ENCODE results near the gene UBD. TPM values are rescaled to one million over a fixed set of nuclear protein-coding genes. Genes with fewer than 3 reads are reported as not detected.

Gene UBD
- total RNA-seq, 1 experiment from 2014 or later: 4.9 TPM

GRCh38 chr6:29517245-29517644 is 42.3 kb downstream of the UBD start:
- peaks cover 7% of the 10 kb centered on the region for H3K27me3 Mint-ChIP-seq (ENCODE audit: insufficient read depth, unreplicated experiment)
- Histone ChIP-seq H3K36me3 (ENCODE audit: control insufficient read depth, insufficient read depth, low read length) (no peaks in the 10 kb centered on the region), H3K27me3 (replicated peaks; ENCODE audit: control insufficient read depth, insufficient read depth, low read length) (no peaks in the 10 kb centered on the region), H3K4me1 (no peaks in the 10 kb centered on the region), H3K9me3 (peaks cover 4% of the 10 kb centered on the region; the same call in 1 of the 2 replicates), H3K4me3 (ENCODE audit: low read depth, low read length) (no peak overlapping the region)
- ChIA-PET CTCF (no interaction called here), POLR2A (no interaction called here)
- no peak overlapping the region for H3K4me3 Mint-ChIP-seq (ENCODE audit: unreplicated experiment)
- no peak overlapping the region for H3K27ac Mint-ChIP-seq (ENCODE audit: unreplicated experiment)
- intact Hi-C loops (cut with micrococcal nuclease; ENCODE audit: unreplicated experiment): no loop called here
- no peak for TF ChIP-seq CTCF (IDR thresholded peaks at IDR 0.05; ENCODE audit: insufficient read depth in 1 of 2, low read depth in 1 of 2, low read length in 1 of 2, severe bottlenecking in 1 of 2, unreplicated experiment in 1 of 2)
- H3K9me3 Mint-ChIP-seq (ENCODE audit: unreplicated experiment): peaks cover 22% of the 10 kb centered on the region
- H3K36me3 Mint-ChIP-seq (ENCODE audit: insufficient read depth, unreplicated experiment): no peaks in the 10 kb centered on the region
- no TSS peak for BruUV-seq (replicated peaks)
- no peak for DNase-seq
- no peaks in the 10 kb centered on the region for H3K4me1 Mint-ChIP-seq (ENCODE audit: low read depth, unreplicated experiment)

- ChIA-PET POLR2A (no interaction called here), CTCF (no interaction called here)
- H3K4me3 Mint-ChIP-seq (ENCODE audit: unreplicated experiment): no peak overlapping the region
- no peak overlapping the region for H3K4me3 ChIP-seq (ENCODE audit: low read depth, low read length)
- no peak for DNase-seq
- H3K4me1 ChIP-seq: no peaks in the 10 kb centered on the region
- no peak overlapping the region for H3K27ac Mint-ChIP-seq (ENCODE audit: unreplicated experiment)
- no peaks in the 10 kb centered on the region for H3K36me3 Mint-ChIP-seq (ENCODE audit: insufficient read depth, unreplicated experiment)
- H3K27me3 ChIP-seq (replicated peaks; ENCODE audit: control insufficient read depth, insufficient read depth, low read length): no peaks in the 10 kb centered on the region
- H3K27me3 Mint-ChIP-seq (ENCODE audit: insufficient read depth, unreplicated experiment): peaks cover 7% of the 10 kb centered on the region
- no peaks in the 10 kb centered on the region for H3K36me3 ChIP-seq (ENCODE audit: control insufficient read depth, insufficient read depth, low read length)
- peaks cover 4% of the 10 kb centered on the region; the same call in 1 of the 2 replicates for H3K9me3 ChIP-seq
- no peaks in the 10 kb centered on the region for H3K4me1 Mint-ChIP-seq (ENCODE audit: low read depth, unreplicated experiment)
- intact Hi-C loops (cut with micrococcal nuclease; ENCODE audit: unreplicated experiment): no loop called here
- H3K9me3 Mint-ChIP-seq (ENCODE audit: unreplicated experiment): peaks cover 22% of the 10 kb centered on the region
- no peak for TF ChIP-seq CTCF (IDR thresholded peaks at IDR 0.05; ENCODE audit: insufficient read depth in 1 of 2, low read depth in 1 of 2, low read length in 1 of 2, severe bottlenecking in 1 of 2, unreplicated experiment in 1 of 2)
- BruUV-seq (replicated peaks): no TSS peak
These were observed 43.4 kb downstream of the UBD start for GRCh38 chr6:29516108-29516507.

GRCh38 chr6:29510746-29511300 is 48.7 kb downstream of the UBD start:
- Histone ChIP-seq H3K4me3 (ENCODE audit: low read depth, low read length) (no peak overlapping the region), H3K36me3 (ENCODE audit: control insufficient read depth, insufficient read depth, low read length) (no peaks in the 10 kb centered on the region), H3K27me3 (replicated peaks; ENCODE audit: control insufficient read depth, insufficient read depth, low read length) (no peaks in the 10 kb centered on the region), H3K9me3 (peaks cover 4% of the 10 kb centered on the region; the same call in 1 of the 2 replicates), H3K4me1 (no peaks in the 10 kb centered on the region)
- CTCF ChIA-PET: no interaction called here
- POLR2A ChIA-PET: no interaction called here
- peaks cover 17% of the 10 kb centered on the region for H3K27me3 Mint-ChIP-seq (ENCODE audit: insufficient read depth, unreplicated experiment)
- no peak overlapping the region for H3K4me3 Mint-ChIP-seq (ENCODE audit: unreplicated experiment)
- BruUV-seq (replicated peaks): no TSS peak
- H3K9me3 Mint-ChIP-seq (ENCODE audit: unreplicated experiment): peaks cover 22% of the 10 kb centered on the region
- H3K27ac Mint-ChIP-seq (ENCODE audit: unreplicated experiment): no peak overlapping the region
- no peak for DNase-seq
- no peaks in the 10 kb centered on the region for H3K36me3 Mint-ChIP-seq (ENCODE audit: insufficient read depth, unreplicated experiment)
- intact Hi-C loops (cut with micrococcal nuclease; ENCODE audit: unreplicated experiment): no loop called here
- H3K4me1 Mint-ChIP-seq (ENCODE audit: low read depth, unreplicated experiment): no peaks in the 10 kb centered on the region
- TF ChIP-seq CTCF (IDR thresholded peaks at IDR 0.05; ENCODE audit: insufficient read depth in 1 of 2, low read depth in 1 of 2, low read length in 1 of 2, severe bottlenecking in 1 of 2, unreplicated experiment in 1 of 2): no peak
